Right renal cortex interstitium (tissue), 3 donors: ENCODE measurements around the gene CAMK1D. TPM values are rescaled to one million over a fixed set of nuclear protein-coding genes. Genes with fewer than 3 reads are reported as not detected.

Experiments
- DNase-seq, 3 donors: peaks; one replicate each; pipeline ENCODE4 v3.0.0-alpha.2; 2013; ENCODE audit warnings: low read depth in 3 of 3, low spot score in 2 of 3
- polyA plus RNA-seq, 3 donors: library from polyadenylated mRNA; unstranded; fragments of 120-200 nt; gene quantifications; one replicate each; pipeline ENCODE4 v1.2.1, GENCODE V29; 2013; ENCODE audit not compliant: insufficient read length in 3 of 3

The CAMK1D gene
- polyA plus RNA-seq, 3 donors, result 9.9 to 10.7 (median 10.4) TPM

DNA sequence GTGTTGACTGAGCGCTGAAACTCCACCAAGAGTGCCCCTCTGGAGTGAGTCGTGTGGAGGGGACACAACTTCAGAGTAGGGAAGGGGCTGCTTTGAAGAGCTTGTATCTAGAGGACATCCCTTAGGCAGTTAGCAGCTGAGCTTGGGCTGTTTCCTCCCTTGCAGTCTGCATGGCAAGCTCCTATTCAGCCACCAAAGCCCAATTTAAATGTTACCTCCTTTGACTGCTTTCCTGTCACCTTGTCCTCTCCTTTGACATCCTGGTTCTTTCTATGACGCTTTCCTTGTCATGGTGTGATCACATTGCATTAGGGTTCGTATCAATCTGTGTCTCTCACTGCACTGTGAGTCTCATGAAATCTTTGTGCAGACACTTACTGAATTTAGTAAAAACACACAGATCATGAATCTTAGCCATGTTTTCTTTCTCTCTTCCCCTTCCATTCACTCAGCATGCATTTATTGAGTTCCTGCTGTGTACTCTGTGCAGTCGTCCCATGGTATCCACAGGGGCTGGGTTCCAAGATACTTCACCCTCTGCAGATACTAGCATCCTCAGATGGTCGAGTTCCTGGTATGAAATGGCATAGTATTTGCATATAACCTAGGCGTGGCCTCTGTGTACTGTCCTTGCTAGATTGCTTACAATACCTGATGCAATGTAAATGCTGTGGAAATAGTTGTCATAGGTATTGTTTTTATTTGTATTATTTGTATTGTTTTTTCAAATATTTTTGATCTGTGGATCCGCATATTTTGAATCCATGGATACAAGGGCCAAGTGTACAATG, 423.6 kb downstream of the CAMK1D start:
- no peak for DNase-seq

DNA sequence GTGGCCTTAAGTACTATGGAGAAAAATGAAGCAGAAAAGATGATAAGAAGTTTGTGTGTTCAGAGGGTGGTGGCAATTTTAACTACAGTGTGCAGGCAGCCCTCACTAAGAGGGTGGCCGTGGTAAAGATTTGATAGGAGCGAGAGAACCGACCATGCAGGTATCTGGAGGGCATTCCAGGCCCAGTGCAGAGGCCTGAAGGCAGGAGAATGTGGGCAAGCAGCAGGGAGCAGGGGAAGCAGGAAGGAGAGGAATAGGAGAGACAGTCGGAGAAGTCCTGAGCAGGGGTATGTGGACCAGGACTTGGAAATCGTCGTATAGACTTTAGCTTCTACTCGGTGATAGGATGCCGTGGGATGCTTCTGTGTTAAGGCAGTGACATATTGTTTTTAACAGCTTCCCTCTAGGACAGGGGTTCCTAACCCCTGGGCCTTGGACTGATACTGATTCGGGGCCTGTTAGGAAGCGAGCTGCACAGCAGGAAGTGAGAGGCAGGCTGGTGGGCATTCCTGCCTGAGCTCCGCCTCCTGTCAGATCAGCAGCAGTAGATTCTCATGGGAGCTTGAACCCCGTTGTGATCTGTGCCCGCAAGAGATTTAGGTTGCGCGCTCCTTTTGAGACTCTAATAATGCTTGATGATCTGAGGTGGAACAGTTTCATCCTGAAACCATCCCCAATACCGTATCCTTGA, 425.0 kb downstream of the CAMK1D start:
- no peak for DNase-seq

DNA sequence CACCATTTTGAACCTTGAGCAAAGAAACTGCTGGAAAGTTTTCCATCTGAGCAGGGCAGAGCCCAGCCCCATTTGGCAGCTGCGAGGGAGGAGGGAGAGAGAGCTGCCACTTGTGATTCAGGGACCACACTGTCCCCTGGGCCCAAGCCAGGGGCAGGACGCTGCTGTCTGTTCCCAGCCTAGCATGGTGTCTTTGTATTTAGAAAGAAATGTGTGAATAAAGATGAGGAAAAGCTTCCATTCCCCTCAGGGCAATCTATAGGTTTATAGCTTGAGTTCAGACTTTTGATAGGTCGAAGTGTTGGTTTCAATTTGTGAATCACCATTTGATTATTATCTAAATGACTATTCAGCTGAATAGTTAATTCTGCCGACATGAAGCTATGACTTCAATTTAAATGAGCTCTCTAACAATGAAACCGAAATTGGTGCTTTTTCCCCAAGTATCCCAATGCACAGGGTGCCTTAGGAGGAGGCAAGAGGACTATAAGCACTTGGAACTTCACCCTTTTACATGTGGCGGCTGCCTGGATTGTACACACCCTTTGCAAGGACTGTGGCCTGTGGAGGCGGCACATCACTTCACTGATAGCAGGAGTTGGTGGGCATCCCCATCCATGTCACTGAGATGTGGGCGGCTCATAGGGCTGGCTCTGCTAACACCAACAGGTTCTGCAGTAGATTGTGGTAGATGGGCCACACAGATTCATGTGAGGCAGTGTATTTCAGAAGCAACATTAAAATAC, 428.7 kb downstream of the CAMK1D start:
- DNase-seq, result no peak

DNA sequence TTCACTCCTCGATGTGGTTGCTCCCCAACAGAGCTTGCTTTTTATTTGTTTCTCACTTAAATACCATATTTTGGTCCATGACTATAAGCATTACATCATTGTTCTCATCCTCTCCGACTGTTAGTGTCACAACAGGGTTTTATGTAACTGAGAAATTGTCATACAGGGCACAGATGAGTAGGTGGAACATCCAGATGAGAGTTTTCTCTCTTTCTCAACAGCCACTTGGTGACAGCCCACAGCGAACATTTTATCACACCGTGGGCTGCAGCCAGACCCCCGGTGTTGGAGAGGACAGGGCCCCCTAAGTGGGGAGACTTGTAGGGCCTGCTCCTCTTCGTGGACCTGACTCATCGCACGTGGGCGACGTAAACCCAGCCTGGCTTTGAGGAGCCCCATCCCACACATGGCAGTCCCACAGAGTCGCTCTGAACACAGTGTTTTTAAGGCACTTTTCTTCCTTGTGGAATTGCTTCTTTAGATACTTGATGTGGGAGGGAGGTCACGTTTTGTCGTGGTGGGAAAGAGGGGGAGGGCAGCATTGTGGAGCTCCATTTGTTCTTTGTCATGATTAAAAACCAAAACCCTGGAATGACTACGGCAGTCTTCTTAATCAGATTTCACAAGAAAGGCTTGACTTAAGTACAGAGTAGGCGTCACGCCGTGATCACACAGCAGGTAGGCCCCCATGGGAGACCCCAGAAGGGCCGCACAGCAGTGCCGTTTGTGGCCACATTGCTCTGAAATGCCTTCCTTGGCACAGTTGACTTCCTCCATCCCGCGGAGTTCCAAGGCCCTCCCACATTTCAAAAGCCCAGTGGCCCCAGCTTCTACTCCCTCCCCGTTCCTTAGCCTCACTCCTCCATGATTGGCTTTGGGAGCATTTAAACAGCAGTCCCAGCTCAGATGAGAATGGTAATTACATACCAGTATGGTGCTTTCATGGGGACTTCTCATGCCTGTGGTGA, 431.6 kb downstream of the CAMK1D start:
- DNase-seq, result no peak

DNA sequence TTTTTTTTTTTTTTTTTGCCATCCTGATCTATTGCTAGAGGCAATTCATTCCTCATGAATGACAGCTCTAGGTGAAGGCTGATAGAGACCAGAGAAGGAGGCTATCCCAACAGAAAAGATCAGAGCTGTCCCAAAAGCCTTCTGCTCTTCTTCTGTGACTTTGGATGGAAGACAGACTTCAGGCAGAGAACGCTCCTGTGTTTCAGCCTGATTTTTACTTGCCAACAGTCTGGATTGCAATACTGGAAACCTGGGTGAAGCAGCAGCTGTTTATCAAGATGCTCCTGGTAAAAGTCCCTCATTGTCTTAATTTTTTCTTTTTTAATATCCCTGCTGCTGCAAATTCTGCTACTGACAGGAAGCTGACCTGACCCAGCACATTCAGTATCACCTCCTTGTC, 432.6 kb downstream of the CAMK1D start:
- no peak for DNase-seq

DNA sequence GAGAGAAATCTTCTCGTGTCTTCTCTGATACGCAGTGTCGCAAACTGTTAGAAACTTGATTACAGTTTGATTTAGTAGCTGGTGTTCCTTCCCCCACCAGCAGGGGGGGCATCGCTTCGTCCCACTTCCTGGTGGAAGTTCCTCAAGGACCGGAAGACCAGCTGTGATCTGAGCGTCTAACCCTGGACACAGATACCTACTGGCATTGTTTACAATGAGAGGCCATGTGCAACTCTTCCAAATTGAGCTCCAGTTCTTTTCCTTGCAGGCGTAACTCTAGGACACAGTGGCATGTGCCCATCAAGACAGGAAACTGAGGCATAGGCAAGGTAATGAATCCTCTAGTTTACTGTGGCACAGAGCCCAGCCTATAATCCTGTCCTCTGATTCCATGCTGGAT, 433.2 kb downstream of the CAMK1D start:
- no peak for DNase-seq

DNA sequence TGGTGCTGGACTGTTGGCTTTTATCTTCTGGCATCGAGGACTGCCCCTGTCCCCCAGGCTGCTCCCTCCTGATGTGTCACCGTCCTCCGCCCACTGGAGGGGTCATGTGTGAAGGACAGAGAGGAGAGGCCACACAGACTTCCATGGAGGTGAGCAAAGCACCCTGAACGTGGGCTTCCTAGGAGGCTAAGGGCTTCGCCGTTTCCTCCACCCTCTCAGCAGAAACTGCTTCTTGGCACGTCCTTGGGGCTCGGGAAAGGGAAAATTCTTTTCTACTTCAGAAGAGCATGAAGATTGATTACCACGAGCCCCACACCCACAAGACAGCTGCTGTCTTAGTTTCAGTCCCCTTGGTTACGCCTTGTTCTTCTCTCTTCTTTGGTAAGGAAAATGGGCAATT, 433.9 kb downstream of the CAMK1D start:
- no peak for DNase-seq

DNA sequence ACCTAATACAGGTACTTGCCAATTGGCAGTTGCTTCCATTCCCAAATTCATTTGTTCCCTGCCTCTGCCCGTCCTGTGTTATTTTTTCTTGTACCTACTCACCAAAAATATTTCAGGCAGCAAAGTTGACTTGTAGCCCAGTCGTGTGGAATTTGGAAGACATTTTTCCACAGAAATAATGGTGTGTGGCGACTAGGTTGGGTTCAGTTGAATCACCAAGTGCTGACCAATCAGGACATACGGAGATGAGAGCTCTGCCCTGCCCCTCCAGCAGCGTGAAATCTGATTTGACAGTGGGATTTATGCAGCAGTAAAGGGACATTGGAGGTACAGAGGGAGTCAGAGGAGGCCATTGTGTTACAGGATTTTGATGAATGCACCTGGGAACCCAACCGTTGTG, 435.3 kb downstream of the CAMK1D start:
- DNase-seq, result no peak

DNA sequence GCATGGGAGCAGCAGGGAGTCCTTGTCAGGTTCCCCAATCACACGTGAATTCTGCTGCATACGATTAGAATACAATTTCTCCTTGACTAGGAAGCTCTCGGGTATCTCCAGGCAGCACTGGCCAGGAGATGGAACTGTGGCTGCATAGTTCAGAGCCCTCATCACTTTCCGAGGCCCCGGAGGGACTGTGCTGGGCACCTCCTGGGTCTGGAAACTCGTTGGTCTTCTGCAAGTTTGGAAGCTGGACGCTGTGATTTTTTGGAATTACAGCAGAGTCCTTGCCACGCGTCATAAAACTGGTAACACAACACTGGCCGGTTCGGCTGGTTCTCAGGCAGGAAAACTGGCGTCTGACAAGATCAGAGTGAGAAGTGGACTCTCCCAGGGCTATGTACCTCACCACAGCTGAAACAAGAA, 436.1 kb downstream of the CAMK1D start:
- DNase-seq, result peak in 1 of 3 donors; percentile 51

DNA sequence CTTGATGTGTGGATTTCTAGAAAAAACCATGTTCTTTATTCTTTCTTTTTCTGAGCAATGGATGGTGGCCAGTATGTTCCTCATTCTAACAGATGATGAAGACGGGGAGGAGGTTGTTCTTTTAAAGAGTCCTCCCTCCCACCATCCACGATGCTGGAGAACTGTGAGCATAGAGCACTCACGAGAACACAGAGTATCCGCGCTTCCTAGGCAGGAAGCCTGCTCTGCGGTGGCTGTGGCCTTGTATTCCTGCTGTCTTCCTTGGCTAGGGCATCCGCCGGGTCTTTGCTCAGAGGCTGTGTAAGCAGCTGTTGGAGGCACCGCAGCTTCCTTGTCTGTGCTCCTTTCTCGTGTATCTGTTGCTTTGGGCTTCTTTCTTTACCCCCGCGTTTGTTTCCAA, 437.9 kb downstream of the CAMK1D start:
- no peak for DNase-seq

DNA sequence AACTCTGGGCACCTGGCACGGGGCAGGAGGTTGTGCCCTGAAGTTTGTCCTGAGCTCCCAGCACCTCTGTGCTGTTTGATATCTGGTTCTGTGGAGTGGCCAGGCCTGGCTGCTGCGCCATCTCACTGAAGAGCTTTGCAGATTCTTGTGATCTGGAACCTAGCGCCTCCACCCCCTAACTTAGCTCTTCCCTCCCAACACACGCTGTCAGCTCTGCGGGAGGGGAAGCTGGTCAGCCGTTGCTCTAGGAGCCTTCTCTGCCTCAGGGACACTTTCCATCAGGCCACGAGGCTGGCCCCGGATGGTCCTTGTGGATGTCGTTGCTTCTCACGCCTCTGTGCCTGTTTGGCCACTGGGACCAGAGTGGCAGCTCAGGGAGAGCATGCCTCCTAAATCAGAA, 438.9 kb downstream of the CAMK1D start:
- no peak for DNase-seq

DNA sequence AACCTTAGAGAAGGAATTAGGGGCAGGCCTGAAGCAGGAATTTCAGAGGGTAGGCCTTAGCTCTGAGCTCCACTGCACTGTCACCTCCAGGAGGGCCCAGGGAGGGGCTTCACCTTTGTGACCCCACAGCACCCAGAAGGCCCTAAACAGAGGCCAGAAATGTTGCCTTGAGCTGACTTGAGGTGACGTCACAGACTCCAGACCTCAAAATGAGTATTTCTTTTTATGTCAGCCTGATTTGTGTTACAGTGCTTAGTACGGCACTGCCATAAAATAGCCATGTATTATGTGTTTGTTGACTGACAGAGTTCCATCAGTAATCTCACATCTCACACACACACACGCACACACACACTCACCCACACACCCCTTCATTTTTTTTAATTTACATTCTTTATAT, 440.9 kb downstream of the CAMK1D start:
- DNase-seq, result no peak

DNA sequence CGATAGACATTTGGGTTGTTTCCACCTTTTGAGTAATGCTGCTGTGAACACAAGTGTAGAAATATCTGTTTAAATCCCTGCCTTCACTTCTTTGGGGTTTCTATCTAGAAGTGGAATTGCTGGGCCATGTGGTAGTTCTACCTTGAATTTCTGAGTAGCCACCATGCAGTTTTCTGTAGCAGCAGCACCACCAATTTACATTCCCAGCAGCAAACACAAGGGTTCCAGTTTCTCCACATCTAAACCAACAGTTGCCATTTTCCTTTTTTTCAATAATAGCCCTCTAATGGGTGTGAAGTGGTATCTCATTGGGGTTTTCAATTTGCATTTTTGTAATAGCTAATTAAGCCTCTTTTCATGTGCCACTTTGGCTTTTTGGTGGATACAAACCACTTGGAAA, 442.4 kb downstream of the CAMK1D start:
- DNase-seq, result no peak

DNA sequence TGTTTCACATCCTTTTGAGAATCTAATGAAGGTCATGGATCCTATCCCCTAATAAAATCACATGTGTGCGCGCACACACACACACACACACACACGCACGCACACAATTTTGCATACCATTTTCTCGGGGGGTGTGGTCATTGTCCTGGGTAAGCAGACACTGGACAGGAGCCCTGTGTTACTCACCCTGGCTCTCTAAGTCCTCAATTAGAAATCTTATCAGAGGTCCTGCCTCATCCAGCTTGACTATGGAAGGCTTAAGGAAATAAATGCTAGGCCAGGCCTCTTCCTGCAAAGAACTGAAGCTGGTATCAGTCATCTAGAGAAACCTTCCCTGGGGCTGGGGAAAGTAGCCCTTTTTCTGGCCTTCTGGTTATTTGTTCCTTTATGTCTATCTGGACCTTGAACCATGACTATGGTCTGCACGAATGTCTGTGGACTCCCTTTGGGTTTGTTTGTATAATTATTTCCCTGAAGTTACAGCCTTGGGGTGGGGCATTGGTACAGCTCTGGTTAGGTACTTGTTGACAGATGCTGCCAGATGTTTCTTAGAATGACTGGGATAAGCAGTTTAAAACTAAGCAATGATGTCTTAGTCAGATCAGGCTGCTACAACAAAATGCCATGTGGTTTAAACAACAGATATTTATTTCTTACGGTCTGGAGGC, 443.7 kb downstream of the CAMK1D start:
- DNase-seq, result no peak

DNA sequence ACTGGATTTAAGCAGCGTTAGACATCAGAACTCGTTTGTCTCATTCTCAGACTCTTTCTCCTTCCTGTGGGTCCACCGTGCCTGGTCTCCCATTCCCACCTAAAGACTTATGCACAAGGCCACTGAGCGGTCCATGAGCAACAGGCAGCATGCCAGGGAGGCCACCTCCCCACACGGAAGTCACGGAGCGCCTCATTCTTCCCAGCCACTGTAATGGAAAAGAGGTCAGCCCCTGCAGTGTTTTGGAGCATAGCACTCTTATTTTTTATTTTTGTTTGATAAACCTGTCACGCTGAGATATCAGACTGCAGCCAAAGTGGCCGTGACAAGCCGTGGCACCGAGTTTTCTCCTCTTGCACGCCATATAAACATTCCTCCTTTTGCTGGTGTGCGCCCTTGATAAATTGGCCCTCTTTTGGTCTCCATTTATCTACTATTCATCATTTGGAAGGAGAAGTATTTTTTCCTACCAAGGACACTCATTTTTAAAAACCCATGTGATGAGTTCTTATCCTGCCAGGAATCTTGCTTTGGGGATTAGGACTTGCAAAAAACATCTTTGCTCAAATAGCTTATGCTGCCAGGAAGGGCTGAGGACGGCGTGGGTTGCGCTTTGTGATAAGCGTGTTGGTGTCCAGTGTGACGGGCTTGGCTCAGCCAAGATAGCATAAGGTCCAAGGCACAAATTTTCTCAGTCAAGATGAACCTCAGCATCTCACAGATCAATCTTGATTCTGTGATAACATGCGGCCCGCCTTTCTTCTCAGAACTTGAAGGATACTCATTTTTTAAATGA, 446.2 kb downstream of the CAMK1D start:
- DNase-seq, result no peak

DNA sequence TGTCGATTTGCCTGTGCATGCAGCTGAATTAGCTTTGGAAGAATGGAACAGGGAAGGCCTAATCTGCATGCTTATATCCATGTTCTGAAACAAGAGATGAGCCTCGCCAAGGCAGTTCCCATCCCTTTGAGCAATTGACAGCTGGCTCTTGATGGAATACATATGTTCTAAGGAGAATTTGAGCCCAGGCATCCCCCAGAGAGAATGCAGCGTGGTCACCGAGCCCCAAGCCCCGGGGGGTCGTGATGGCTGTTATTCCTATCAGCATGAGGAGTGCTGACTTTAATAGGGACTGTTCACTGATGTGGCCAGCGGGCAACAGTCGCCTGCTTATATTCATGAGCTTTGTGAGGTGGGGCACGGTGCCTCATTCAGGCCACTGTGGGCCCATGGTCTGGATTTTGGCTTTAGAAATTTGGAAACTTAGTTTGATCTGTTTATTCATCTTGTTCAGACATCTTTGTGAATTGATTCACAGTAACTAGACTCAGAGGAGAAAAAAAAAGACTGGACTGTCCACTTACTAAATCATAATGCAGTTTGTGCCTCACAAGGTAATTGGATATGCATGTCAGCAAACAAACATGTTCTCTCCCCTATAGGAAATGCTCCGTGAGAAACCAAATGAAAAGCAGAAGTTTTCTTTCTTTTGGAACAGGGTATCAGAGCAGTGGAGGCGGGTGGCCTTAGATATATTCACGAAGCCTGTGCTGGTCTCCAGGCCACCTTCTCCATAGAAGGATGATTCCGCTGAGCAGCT, 447.2 kb downstream of the CAMK1D start:
- DNase-seq, result no peak

DNA sequence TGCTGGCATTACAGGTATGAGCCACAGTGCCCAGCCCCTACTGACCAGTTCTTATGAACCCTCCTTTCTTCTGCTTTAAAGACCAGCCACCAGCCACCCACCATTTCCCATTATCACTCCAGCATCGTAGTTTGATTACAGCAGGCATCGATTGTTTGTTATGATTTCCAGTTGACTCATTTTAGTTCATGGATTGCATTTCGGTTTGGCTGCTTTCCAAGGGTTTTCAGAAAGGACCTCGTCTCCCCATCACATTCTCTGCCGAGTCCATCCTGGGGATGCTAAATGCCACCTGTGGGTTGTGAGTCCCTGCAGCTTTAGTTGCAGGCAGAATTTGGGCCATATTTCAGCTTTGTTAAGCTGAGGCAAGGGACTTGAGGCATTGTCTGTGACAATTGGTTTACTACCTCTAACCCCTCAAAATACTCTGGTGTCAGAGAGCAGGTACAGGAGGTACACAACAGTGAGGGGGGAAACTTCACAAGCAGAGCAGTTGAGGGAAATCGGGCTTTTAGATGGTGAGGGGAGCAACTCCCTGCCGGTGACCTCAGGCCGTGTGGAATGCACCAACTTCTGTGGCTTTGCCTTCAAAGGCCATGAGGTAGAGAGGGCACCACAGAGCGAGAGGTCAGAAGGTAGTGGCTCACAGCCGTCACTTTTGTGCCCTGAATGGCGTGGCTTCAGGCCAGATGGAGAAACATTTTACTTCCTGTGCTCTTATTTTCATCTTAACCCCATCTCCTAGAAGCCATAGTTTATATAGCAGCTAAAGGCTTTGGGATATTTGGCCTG, 448.3 kb downstream of the CAMK1D start:
- DNase-seq, result no peak

DNA sequence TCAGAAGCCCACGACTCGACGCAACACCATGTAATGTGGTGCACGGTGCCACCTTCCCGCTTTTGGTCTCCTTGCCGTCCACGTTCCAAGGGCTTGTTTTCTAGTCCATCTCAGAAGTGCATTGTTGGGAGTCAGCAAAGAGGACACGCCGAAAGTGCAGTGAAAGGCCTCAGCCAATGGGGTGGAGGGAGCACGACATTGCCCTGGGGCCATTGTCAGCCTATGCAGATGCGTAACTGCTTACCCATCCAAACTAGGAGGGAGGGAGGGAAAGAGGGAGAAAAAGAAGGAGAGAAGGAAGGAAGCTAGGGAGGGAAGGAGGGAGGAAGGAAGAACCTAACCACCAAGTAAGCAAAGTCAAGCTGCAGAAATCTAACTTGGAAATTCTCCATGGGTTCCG, 449.8 kb downstream of the CAMK1D start:
- no peak for DNase-seq
